Right atrium auricular region (tissue), 2 donors: ENCODE results near the gene SRGAP1. TPM values are rescaled to one million over a fixed set of nuclear protein-coding genes. Genes with fewer than 3 reads are reported as not detected.

Source experiments
- DNase-seq: peaks from one replicate; pipeline ENCODE4 v3.0.0-alpha.2; 2019; ENCODE audit warnings: low spot score
- H3K27ac ChIP-seq, 2 donors: fragments of 200-600 bp; sonication (generic); 1 replicate in 1 of 2; 2 replicates in 1 of 2; pipeline ENCODE4 v1.5.1; 2016 to 2019
- H3K27me3 ChIP-seq, 2 donors: fragments of 200-600 bp; sonication (generic); one replicate each; pipeline versions ENCODE4 v1.5.1 to v1.6.0; 2017 to 2019
- H3K36me3 ChIP-seq: fragments of 200-600 bp; sonication (generic); one replicate; pipeline ENCODE4 v1.5.1; 2016
- H3K4me1 ChIP-seq, 2 donors: fragments of 200-600 bp; sonication (generic); one replicate each; pipeline versions ENCODE4 v1.5.1 to v1.6.0; 2017 to 2019
- H3K4me3 ChIP-seq, 2 donors: fragments of 200-600 bp; sonication (generic); 1 replicate in 1 of 2; 2 replicates in 1 of 2; pipeline ENCODE4 v1.5.1; 2017 to 2019; ENCODE audit warnings: mild to moderate bottlenecking in 1 of 2, moderate library complexity in 1 of 2
- H3K9me3 ChIP-seq, 2 donors: fragments of 200-600 bp; sonication (generic); one replicate each; pipeline ENCODE4 v1.5.1; 2019
- CTCF ChIP-seq, 2 donors: fragments of 200-600 bp; sonication (generic); IDR thresholded peaks; one replicate each; pipeline ENCODE4 v1.5.1; 2019; ENCODE audit warnings: antibody characterized with exemption in 2 of 2
- total RNA-seq, 2 donors: library from RNA; depleted of rRNA; stranded (reverse); fragments of >200 nt; gene quantifications; one replicate each; pipeline ENCODE4 v1.1.0, GENCODE V29; 2016

Gene SRGAP1
- total RNA-seq, 2 donors from 2014 or later: 1.4 to 3.3 TPM

- no peak overlapping the region for H3K4me3 ChIP-seq
- H3K36me3 ChIP-seq: no peaks in the 10 kb centered on the region
- TF ChIP-seq CTCF (IDR thresholded peaks at IDR 0.05): no peak
- no peaks in the 10 kb centered on the region for H3K9me3 ChIP-seq
- H3K27ac ChIP-seq: no peak overlapping the region
- no peaks in the 10 kb centered on the region for H3K27me3 ChIP-seq
- H3K4me1 ChIP-seq: peaks cover 0 to 30% of the 10 kb centered on the region in 2 donors
- no peak for DNase-seq
Measured at GRCh38 chr12:64082116-64082515, 237.6 kb downstream of the SRGAP1 start.

DNA sequence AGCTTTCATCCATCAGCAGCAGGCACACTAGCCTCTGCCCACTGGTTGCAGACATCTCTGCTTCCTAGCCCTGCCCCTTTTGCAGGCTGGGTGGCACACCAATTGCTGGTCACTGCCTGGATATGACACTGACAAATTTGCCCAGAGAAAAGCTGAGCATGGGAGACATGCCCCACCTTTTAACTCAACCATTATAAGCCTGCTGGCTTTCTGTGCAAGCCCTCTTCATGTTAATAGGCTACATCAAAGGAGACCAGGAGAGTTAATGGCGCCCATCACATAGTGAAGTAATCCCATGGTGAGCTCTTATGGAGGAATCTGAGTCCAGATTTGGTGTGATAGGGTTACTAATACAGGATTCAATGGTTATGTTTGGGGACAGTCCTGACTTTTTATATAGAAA lies 238.4 kb downstream of the SRGAP1 start:
- DNase-seq: no peak
- TF ChIP-seq CTCF (IDR thresholded peaks at IDR 0.05): no peak
- Histone ChIP-seq H3K27me3 (no peaks in the 10 kb centered on the region), H3K4me1 (peaks cover 0 to 34% of the 10 kb centered on the region in 2 donors), H3K27ac (peak overlapping the region; percentile 63 to 75), H3K36me3 (no peaks in the 10 kb centered on the region), H3K9me3 (no peaks in the 10 kb centered on the region), H3K4me3 (no peak overlapping the region)

DNA sequence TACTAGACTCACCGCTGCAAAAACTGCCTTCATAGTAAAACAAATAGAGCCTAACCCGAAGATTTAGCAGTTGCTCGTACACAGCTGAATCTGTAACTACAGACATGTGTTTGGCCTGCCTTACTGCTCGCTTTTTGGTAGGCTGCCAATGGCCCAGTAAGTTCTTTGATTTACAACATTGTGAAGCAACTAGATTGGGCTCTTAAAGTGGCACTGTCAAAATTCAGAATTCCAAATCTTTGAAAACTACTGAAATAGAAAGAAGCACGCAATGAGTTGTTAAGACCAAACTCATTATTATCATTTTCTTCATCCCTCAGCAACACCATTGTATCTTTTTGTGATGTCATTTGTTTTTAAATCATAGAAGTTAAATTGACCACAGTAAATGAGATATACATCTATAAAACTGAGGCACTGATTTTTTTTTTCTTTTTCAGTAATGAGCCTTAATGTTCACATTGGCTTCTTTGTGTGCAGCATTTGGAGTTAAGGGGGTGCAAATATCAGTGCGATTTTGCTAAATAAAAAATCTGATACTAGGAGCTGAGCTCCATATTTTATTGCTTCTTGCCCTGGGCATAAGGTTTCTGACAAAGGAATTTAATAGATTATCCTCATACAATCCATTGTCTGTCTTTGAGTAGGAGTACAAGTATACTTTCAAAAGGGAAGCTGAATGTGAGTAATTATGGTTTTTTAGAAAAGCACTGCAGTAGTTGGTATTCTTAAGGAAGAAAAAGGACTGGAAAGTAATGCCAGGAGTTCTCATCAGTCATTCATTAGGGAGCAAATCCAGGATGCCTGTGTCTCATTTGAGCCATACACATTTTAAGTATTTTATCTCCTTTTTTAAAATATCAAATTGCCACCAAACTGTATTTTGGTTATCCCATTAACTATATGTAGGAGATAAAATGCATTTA lies 239.0 kb downstream of the SRGAP1 start:
- peak; percentile 85 for DNase-seq
- H3K4me3 ChIP-seq: no peak overlapping the region
- H3K27me3 ChIP-seq: no peaks in the 10 kb centered on the region
- TF ChIP-seq CTCF (IDR thresholded peaks at IDR 0.05): no peak
- H3K9me3 ChIP-seq: no peaks in the 10 kb centered on the region
- no peaks in the 10 kb centered on the region for H3K36me3 ChIP-seq
- peak overlapping the region; percentile 63 to 75 for H3K27ac ChIP-seq
- H3K4me1 ChIP-seq: peaks cover 0 to 35% of the 10 kb centered on the region in 2 donors

GRCh38 chr12:64085154-64085553 lies 240.7 kb downstream of the SRGAP1 start:
- Histone ChIP-seq H3K9me3 (no peaks in the 10 kb centered on the region), H3K4me1 (peaks cover 0 to 49% of the 10 kb centered on the region in 2 donors), H3K36me3 (no peaks in the 10 kb centered on the region), H3K27ac (no peak overlapping the region), H3K4me3 (no peak overlapping the region), H3K27me3 (no peaks in the 10 kb centered on the region)
- TF ChIP-seq CTCF (IDR thresholded peaks at IDR 0.05): no peak
- DNase-seq: no peak

DNA sequence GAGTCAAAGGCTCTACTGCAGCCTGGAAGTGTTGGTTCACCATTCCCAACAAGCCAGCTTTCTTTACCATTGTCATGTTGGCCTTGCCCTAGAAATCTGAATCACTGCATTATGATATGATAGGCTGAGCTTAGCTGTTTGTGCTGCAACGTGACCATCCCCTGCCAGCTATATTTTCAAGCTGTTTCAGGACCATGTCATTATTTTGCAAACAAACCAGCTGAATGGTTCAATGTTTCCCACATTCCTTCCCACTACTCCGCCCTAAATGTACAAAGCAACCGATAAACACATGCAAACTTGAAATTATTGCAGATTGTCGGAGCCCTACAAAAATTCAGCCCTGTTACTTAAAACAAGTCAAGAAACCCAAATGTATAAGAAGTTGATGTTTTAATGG lies 241.5 kb downstream of the SRGAP1 start:
- Histone ChIP-seq H3K27me3 (no peaks in the 10 kb centered on the region), H3K4me3 (no peak overlapping the region), H3K27ac (no peak overlapping the region), H3K4me1 (peaks cover 0 to 46% of the 10 kb centered on the region in 2 donors), H3K36me3 (no peaks in the 10 kb centered on the region), H3K9me3 (no peaks in the 10 kb centered on the region)
- no peak for DNase-seq
- no peak for TF ChIP-seq CTCF (IDR thresholded peaks at IDR 0.05)
